GM23338 (cell line): ENCODE measurements around the gene CAND1. TPM values are rescaled to one million over a fixed set of nuclear protein-coding genes. Genes with fewer than 3 reads are reported as not detected.

Experiments
- ATAC-seq: fragments of 200-7000 bp; cut with Tn5 transposase; 3 replicates; pipeline ENCODE4 v1.9.1; 2020
- DNase-seq: peaks from one replicate; pipeline ENCODE4 v3.0.0-alpha.2; 2015; ENCODE audit warnings: low spot score
- H2AFZ ChIP-seq: fragments of 200-600 bp; sonication (generic); 2 replicates; pipeline ENCODE4 v1.8.0; 2016; ENCODE audit warnings: antibody characterized with exemption, mild to moderate bottlenecking, moderate library complexity
- H3F3A ChIP-seq: fragments of 200-600 bp; sonication (generic); replicated peaks from 2 replicates; pipeline ENCODE4 v1.8.0; 2017; ENCODE audit warnings: antibody characterized with exemption, mixed run types, low read depth
- H3K27ac ChIP-seq: fragments of 200-600 bp; sonication (generic); 2 replicates; pipeline ENCODE4 v1.6.1; 2016; ENCODE audit warnings: low read depth
- H3K27me3 ChIP-seq: fragments of 200-600 bp; sonication (generic); 2 replicates; pipeline ENCODE4 v1.8.0; 2016; ENCODE audit warnings: mild to moderate bottlenecking, mixed run types, moderate library complexity; ENCODE audit not compliant: insufficient read depth
- H3K36me3 ChIP-seq: fragments of 200-600 bp; sonication (generic); 2 replicates; pipeline ENCODE4 v1.8.0; 2016; ENCODE audit warnings: mild to moderate bottlenecking; ENCODE audit not compliant: insufficient read depth
- H3K4me1 ChIP-seq: fragments of 200-600 bp; sonication (generic); 2 replicates; pipeline ENCODE4 v1.8.0; 2016; ENCODE audit warnings: mild to moderate bottlenecking, moderate library complexity; ENCODE audit not compliant: insufficient read depth
- H3K4me2 ChIP-seq: fragments of 200-600 bp; sonication (generic); 2 replicates; pipeline ENCODE4 v1.7.1; 2017; ENCODE audit warnings: mixed run types
- H3K4me3 ChIP-seq: fragments of 200-600 bp; sonication (generic); 2 replicates; pipeline ENCODE4 v1.6.1; 2016; ENCODE audit warnings: mixed run types
- H3K79me2 ChIP-seq: fragments of 200-600 bp; sonication (generic); replicated peaks from 2 replicates; pipeline ENCODE4 v1.8.0; 2017; ENCODE audit warnings: mild to moderate bottlenecking; ENCODE audit not compliant: insufficient read depth
- H3K9me2 ChIP-seq: fragments of 200-600 bp; sonication (generic); 2 replicates; pipeline ENCODE4 v1.8.0; 2017; ENCODE audit not compliant: insufficient read depth
- H4K20me1 ChIP-seq: fragments of 200-600 bp; sonication (generic); replicated peaks from 2 replicates; pipeline ENCODE4 v1.8.0; 2017; ENCODE audit warnings: mild to moderate bottlenecking; ENCODE audit not compliant: insufficient read depth
- H3K27ac Mint-ChIP-seq: 2 replicates; pipeline ENCODE4 v1.8.0; 2020; ENCODE audit warnings: inconsistent platforms, mild to moderate bottlenecking, moderate library complexity, mixed read lengths
- H3K27me3 Mint-ChIP-seq: 3 replicates; pipeline ENCODE4 v1.8.0; 2022; ENCODE audit warnings: low read depth, mild to moderate bottlenecking, moderate library complexity, mixed read lengths, inconsistent platforms; ENCODE audit not compliant: insufficient read depth, poor library complexity
- H3K36me3 Mint-ChIP-seq: 3 replicates; pipeline ENCODE4 v1.8.0; 2021; ENCODE audit warnings: low read depth, mild to moderate bottlenecking, inconsistent platforms, moderate library complexity, mixed read lengths
- H3K4me1 Mint-ChIP-seq: 3 replicates; pipeline ENCODE4 v1.8.0; 2020; ENCODE audit warnings: mild to moderate bottlenecking, inconsistent platforms, mixed read lengths
- H3K4me3 Mint-ChIP-seq: 3 replicates; pipeline ENCODE4 v1.8.0; 2021; ENCODE audit warnings: moderate library complexity, mild to moderate bottlenecking, inconsistent platforms, mixed read lengths
- H3K9me3 Mint-ChIP-seq: 3 replicates; pipeline ENCODE4 v1.8.0; 2020; ENCODE audit warnings: moderate library complexity, mild to moderate bottlenecking, inconsistent platforms, mixed read lengths
- CTCF ChIP-seq, 2 experiments: fragments of 200-600 bp in 1 of 2; sonication (generic) in 1 of 2; conservative IDR thresholded peaks; 2 replicates each; pipeline versions ENCODE4 v1.5.1 to v1.6.1; 2016 to 2017; ENCODE audit warnings: antibody characterized with exemption in 2 of 2, low read depth in 2 of 2, mild to moderate bottlenecking in 2 of 2, moderate library complexity in 1 of 2
- ETS1 ChIP-seq: IDR thresholded peaks from 2 replicates; pipeline ENCODE4 v1.6.1; 2016; ENCODE audit warnings: antibody characterized with exemption
- EZH2 ChIP-seq: fragments of 200-600 bp; sonication (generic); IDR thresholded peaks from one replicate; pipeline ENCODE4 v1.8.0; 2017; ENCODE audit warnings: antibody characterized with exemption, mild to moderate bottlenecking, low read depth; ENCODE audit not compliant: unreplicated experiment
- EZH2phosphoT487 ChIP-seq: fragments of 200-600 bp; sonication (generic); IDR thresholded peaks from one replicate; pipeline ENCODE4 v1.8.1; 2018; ENCODE audit warnings: antibody characterized with exemption; ENCODE audit not compliant: unreplicated experiment
- STAT1 ChIP-seq: IDR thresholded peaks from one replicate; pipeline ENCODE4 v1.6.1; 2016; ENCODE audit warnings: antibody characterized with exemption; ENCODE audit not compliant: unreplicated experiment
- ZNF462 ChIP-seq: fragments of 250-450 bp; sonication (Bioruptor Pico); IDR thresholded peaks from 2 replicates; pipeline ENCODE4 v1.5.0; 2020; ENCODE audit warnings: mild to moderate bottlenecking, moderate library complexity
- polyA plus RNA-seq: library from polyadenylated mRNA; unstranded; fragments of >200 nt; fragmentation: Nextera tagmentation; extraction: Ambion mirVana; gene quantifications from 2 replicates; pipeline ENCODE4 v1.2.1, GENCODE V29; 2016
- total RNA-seq: library from RNA; depleted of rRNA; stranded (reverse); fragments of >200 nt; shearing (Covaris generic); gene quantifications from 2 replicates; pipeline ENCODE4 v1.2.3, GENCODE V29; 2014

The CAND1 gene
- total and polyA plus RNA-seq, 2 experiments from 2014 or later, result 71.4 to 151 TPM

GRCh38 chr12:67271976-67272375, 2.8 kb downstream of the CAND1 start:
- peaks cover 38% of the 10 kb centered on the region for H3K4me1 Mint-ChIP-seq
- Histone ChIP-seq H3K27ac (no peak overlapping the region), H3K9me2 (no peaks in the 10 kb centered on the region), H4K20me1 (peaks cover 56% of the 10 kb centered on the region), H3K4me1 (peaks cover 19% of the 10 kb centered on the region), H3K4me2 (peak overlapping the region; percentile 90), H3K36me3 (0 out of 2 replicates have a peak, but pooled peaks cover 3% of the 10 kb centered on the region), H3K27me3 (no peaks in the 10 kb centered on the region), H3K79me2 (peaks cover 74% of the 10 kb centered on the region), H3K4me3 (no peak overlapping the region; the same call in 1 of the 2 replicates), H2AFZ (no peak overlapping the region), H3F3A (no peaks in the 10 kb centered on the region)
- no peak overlapping the region for H3K27ac Mint-ChIP-seq
- no peak for ATAC-seq
- DNase-seq, result no peak
- no peak for TF ChIP-seq ETS1
- TF ChIP-seq EZH2phosphoT487, result no peak
- no peak for TF ChIP-seq CTCF (conservative IDR thresholded peaks at IDR 0.05; ENCODE audit: low read depth in 2 of 2)
- TF ChIP-seq ZNF462 (CRISPR knock-in tag), result no peak
- no peak for TF ChIP-seq STAT1
- no peak for TF ChIP-seq EZH2
- H3K36me3 Mint-ChIP-seq, result peaks cover 7% of the 10 kb centered on the region; the same call in 1 of the 3 replicates
- no peaks in the 10 kb centered on the region for H3K9me3 Mint-ChIP-seq
- H3K4me3 Mint-ChIP-seq, result peak overlapping the region; percentile 41
- H3K27me3 Mint-ChIP-seq, result peaks cover 4% of the 10 kb centered on the region
